HG02884 (cell line): ENCODE measurements around the gene EFCAB10.
"Not testable (repeated sequence)": the region's sequence is repeated elsewhere in the genome, so short reads cannot be mapped to it uniquely, and the experiment has no call there.

Experiments used
- ATAC-seq: cut with Tn5 transposase; IDR thresholded peaks from one replicate; pipeline ENCODE4 v1.9.1; 2021; ENCODE audit warnings: mild to moderate bottlenecking, moderate library complexity; ENCODE audit not compliant: unreplicated experiment

EFCAB10 gene

DNA sequence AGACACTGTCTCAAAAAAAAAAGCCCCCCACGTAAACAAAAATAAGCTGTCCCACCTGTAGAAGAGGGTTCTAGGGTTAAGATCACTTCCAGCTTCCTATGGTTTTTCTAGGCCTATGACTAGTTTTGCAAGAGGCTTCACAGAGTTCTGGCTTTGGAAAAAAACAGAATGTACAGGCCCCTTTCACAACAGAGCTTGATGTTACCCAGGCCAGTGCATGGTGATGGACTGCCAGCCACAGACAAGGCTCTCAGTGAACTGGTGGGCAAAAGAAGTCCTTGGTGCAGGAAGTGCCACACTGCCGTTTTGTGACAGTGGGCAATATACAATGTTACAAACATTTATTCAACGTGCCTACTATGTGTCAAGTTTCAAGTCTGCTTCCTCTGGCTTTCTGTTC is 18.3 kb upstream of the EFCAB10 start:
- ATAC-seq: no peak

DNA sequence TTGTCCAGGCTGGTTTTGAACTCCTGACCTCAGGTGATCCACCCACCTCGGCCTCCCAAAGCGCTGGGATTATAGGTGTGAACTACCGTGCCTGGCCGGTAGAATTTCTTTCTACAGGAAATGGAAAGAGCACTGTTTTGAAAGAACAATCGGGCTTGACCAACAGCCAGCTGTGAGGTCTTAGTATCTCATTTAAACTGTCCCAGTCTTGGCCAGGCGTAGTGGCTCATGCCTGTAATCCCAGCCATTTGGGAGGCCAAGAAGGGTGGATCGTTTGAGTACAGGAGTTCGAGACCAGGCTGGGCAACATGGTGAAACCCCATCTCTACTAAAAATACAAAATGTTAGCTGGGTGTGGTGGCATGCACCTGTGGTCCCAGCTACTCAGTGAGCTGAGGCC is 17.8 kb upstream of the EFCAB10 start:
- not testable (repeated sequence) for ATAC-seq

DNA sequence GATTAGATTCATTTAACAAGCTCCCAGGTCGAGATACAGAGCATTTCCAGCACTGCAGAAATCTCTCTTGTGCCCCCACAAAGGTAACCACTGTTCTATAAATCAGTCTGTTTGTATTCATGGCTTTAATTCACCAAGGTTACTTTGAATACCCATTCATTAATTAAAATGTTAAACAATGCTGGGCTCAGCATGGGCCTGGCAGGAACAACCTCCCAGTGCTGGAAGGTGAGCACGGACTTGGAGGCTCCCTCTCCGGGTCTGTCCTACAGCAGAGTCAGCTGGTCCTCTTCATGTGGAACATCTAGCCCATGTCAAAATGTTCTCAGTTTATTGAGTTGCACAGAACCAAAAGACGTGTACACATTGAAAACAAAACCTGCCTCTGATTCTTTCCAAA is 15.6 kb upstream of the EFCAB10 start:
- no peak for ATAC-seq

DNA sequence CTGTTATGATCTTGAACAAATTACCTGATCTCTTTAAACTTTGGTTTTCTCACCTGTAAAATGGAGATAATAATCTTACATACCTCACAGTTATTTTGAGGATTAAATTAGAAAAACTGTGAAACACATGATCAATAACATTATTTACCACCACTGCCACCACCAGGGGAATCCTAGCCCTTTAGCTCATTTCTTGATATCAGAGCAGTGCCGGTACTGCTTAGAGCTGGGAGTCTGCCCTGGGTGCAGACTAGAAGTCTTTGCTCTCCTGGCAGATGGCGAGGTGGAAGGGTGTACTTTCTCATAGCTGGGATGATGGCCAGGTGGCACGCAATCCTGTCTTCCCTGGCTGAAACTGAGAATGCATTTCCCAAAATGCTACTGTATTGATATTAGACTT is 12.7 kb upstream of the EFCAB10 start:
- no peak for ATAC-seq

DNA sequence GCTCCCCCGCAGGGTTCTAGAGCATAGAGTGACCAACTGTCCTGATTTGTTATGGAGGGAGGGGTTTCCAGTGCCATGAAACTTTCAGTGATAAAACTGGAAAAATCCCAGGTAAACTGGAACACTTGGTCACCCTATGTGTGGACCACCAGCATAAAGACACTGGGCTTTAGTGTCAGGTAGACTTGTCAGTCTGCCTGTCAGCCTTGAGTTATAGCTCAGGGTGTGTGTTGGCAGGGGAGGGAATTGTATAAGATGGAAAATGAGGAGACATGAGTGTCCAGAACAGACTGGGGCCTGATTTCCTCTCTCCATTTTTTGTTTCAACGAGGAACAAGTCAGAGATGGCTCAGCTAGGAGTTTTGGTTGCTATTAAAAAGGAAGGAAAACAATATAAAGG is 10.2 kb upstream of the EFCAB10 start:
- no peak for ATAC-seq

DNA sequence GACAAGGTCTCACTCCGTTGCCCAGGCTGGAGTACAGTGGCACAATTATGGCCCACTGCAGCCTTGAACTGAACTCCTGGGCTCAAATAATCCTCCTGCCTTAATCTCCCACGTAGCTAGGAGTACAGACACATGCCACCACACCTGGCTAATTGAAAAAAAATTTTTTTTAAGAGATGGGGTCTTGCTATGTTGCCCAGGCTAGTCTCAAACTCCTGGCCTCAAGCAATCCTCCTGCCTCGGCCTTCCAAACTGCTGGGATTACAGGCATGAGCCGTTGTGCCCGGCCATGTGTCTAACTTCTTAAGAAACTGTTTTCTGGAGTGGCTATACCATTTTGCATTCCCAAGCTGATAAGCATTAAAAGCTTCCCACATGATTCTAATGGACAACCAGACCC is 9.5 kb upstream of the EFCAB10 start:
- ATAC-seq: no peak

DNA sequence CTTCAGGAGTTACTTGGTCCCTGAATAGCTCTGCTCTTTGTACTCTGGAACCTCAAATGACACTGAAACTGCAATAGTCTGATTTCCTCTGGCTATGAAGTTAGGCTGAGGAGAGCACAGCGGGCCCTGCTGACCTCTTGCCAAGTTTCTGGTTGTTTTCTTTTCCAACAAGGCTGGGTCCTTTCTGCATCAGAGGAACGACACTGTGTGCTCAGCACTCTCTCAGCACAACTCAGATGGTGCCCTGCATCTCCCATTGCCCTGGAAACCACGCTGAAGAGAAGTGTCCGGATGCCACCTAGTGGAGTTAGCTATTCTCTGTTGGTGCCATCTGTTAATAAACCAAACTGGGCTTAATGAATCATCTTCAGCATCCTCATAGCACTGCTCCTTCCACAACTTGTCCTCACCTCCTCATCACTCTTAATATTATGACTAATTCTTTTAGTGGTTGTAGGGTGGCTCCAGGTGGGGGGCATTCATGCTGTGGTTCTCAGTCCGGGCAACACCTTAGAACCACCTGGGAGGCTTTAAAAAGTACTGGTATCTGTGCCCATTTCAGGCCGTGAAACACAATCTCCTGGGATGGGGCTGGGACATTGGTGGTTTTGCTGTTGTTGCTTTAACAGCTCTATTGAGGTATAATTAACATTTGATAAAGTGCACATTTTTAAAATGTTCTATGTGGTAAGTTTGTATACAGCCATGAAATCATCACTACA is 8.2 kb upstream of the EFCAB10 start:
- peak; percentile 86 for ATAC-seq

DNA sequence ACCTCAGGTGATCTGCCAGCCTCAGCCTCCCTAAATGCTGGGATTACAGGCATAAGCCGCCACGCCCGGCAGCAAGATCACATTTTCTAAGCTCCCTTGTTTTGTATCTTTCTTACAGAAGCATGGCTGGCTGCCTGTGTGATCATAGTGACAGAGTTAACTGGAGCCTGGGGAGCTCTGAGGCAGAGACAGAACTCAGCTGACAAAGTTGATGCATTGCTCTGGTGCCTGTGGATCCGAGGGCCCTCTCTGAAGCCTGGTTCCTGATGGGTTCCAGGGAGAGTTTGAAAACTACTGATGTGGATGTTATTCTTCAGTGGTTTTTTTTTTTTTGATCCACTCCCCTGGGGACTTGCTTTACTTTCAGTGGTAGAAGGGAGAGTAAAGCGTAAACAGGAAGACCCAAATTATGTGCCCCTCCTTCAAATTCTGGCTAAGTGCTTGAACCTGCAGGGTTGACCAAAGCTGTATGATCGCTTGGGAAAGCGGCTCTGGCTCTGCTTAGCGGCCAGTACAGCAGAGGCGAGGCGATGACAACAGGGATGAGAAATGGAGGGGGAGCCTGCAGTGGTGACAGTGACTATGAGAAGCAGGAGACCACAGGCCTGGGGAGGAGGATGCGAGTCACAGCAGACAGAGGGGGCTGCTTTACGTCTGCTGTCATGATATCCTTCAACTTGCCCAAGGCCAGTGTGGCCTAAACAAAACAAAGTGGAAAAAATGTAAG is 6.8 kb upstream of the EFCAB10 start:
- no peak for ATAC-seq

DNA sequence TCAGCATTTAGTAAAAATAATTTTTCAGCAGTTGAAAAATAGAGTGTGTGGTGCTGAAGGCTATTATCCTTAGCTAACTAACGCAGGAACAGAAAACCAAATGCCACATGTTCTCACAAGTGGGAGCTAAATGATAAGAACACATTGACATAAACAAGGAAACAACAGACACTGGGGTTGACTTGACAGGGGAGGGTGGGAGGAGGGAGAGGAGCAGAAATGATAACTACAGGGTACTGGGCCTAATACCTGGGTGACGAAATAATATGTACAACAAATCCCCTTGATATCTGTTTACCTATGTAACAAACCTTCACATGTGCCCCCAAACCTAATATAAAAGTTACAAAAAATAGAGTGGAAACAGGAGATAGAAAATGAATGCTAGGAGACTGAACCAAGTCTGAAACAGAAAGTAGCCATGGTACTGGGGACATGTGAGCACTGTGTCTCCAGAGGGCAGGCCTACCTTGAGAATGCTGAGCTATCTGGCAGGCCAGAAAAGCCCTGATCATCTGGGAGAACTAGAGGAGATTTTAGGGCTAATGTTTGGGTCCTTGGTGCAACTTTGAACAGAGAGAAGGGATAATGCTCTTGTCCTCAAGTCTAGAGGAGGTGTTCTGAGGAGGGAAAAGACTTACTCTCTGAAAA is 4.7 kb upstream of the EFCAB10 start:
- no peak for ATAC-seq

DNA sequence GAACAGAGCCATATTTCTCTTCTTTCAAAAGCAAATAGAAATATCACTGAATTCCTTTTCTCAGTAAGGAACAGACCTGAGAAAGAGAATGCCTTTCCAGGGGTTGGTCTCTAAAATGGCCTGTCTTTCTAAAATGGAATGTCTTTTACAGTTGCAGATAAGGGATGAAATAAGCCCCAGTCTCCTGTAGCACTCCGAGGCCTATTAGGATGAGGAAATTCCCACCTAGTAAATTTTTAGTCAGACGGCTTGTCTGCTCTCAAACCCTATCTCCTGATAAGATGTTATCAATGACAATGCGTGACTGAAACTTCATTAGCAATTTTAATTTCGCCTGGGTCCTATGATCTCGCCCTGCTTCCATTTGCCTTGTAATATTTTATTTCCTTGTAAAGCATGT is 2.9 kb upstream of the EFCAB10 start:
- ATAC-seq: no peak

DNA sequence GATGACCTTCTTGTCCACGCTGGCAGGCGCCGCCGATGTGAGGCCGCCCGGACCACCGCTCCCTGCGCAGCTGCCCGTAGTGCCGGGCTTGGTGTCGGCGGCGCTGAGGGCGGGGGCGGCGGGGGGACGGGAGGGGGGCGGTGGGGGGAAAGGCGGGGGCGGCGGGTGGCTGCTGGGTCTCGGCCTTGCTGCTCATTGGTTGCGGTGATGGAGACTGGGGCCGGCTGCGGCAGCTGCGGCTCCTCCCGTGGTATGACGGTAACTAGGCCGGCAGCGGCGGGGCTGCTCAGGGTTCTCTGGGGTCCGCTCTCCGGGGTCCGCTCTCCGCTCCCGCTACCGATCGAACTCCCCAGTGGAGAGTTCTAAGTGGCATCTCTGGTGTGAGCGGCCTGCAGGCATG is 1.8 kb upstream of the EFCAB10 start:
- ATAC-seq: no peak

DNA sequence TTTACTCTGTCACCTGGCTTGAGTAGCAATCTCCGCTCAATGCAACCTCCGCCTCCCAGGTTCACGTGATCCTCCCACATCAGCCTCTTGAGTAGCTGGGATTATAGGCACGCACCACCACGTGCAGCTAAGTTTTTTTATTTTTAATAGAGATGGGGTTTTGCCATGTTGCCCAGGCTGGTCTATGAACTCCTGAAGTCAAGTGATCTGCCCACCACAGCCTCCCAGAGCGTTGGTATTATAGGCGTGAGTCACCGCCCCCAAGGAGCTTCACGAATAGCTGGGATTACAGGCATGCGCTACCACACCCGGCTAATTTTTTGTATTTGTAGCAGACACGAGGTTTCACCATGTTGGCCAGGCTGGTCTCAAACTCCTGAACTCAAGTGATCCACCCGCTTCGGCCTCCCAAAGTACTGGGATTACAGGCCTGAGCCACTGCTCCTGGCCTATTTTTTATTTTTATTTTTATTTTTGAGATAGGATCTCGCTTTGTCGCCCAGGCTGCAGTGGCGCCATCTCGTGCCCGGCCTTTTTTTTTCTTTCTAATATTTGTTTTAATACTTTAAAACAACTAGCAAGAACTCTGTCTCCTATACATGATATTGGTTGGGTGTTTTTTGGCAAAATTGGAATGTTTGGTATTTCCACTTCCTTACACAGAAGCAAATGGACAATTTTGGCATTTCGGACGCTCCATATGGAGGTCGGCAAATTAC is 1.1 kb downstream of the EFCAB10 start:
- ATAC-seq: no peak

DNA sequence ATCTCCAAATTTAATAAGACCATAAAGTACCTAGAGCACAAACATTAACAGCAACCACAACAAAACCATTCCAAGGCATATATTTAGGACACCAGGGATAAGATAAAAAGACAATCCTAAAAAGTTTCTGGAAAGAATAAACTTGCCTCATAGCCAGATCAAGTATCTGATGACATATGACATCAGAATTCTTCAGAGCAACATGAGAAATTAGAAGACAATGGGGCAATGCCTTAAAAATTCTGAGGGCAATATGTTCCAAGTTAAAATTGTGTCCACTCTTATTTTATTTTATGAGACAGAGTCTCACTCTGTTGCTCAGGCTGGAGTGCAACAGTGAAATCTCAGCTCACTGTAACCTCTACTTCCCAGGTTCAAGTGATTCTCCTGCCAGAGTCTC is 2.8 kb downstream of the EFCAB10 start:
- ATAC-seq: no peak

DNA sequence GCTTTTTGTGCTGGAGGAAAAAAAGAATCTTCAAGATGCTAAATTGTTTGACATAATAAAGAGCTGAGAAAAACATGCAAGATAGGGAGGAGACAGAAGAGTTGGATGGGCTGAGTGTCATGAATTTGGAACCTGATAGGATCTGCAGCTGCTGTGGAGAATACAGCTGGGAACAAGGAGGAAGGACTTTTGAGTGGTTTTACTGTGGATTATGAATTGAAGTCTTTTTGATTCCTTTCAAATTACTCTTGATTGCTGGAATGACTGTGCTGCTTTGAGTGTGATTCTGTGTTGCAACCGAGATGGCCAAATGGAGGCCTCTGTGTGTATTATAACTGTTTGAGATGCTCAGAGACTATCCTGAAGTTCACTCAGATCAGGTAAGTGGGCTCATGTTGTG is 4.0 kb downstream of the EFCAB10 start:
- no peak for ATAC-seq

DNA sequence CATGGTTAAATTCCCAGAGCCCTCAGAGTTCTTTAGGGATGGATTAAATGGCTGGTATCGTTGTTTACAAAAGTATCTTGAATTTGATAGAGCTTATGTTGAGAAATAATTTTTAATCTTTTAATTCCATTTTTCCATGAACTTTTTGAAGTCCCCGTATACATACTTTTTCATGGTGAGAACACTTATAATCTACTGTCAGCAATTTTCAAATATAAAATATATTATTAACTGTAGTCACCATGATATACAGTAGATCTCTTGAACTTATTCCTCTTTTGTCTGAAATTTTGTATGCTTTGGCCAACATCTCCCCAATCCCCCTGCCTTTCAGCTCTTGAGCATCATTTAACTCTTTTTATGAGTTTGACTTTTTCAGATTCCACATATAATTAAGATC is 9.4 kb downstream of the EFCAB10 start:
- no peak for ATAC-seq

DNA sequence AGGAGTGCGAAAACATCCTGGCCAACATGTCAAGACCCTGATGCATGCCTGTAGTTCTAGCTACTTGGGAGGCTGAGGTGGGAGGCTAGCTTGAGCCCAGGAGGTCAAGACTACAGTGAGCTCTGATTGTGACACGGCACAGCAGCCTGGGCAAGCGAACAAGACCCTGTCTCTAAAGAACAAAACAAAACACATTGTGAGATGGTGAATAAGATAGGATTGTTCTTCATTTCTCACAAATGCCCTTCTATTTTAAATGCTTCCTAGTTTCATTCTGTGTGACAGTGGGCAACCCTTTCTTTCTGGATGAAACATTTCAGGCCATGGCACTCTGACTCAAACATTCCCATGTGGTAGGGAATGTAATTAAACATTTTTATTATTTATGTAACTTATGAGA is 13.5 kb downstream of the EFCAB10 start:
- no peak for ATAC-seq

DNA sequence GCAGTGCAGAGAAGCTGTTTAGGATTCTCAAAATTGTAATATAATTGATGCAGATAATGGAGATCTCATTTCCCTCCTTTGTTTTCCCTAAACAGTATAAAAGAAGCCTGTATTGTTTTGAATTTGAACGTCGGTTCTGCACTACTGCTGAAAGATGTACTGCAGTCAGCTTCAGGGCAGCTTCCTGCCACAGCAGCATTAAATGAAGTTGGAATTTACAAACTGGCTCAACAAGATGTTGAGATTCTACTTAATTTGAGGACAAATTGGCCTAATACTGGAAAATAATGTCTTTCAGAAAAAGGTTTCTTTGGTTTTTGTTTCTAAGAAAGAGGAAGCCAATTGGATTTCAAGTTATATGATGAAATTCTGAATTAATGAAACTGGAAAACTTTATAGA is 14.3 kb downstream of the EFCAB10 start:
- ATAC-seq: no peak

DNA sequence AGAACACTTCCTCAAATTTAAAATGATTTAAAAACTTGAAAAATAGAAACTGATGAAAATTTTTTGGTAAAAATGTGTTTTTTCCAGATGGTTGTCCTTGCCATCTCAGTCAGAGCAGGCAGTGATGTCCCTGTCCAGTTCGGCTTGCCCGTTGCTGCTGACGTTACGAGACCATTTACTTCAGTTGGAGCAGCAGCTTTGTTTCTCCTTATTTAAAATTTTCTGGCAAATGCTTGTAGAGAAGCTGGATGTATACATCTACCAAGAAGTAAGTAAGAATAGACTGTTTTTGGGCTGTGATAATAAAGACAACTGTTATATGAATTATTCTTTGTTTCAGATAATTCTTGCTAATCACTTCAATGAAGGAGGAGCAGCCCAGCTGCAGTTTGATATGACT is 16.1 kb downstream of the EFCAB10 start:
- no peak for ATAC-seq

DNA sequence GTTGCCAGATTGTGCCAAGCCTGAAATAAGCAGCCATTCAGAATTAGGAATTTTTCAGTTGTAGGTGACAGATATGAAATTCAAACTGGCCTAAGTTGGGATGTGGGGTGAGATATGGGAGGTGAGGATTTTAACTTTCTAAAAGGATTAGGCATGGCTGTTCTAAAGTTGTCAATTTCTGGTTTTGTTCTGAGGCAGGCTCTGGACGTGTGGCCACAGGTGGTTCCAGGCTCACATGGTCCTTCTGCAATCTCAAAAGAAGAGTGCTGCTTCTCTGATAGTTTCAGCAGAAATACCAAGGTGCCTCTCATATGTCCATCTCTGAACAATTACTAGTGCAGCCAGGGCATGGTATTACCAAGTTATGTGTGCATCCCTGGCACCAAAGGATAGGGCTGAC is 21.4 kb downstream of the EFCAB10 start:
- ATAC-seq: no peak

DNA sequence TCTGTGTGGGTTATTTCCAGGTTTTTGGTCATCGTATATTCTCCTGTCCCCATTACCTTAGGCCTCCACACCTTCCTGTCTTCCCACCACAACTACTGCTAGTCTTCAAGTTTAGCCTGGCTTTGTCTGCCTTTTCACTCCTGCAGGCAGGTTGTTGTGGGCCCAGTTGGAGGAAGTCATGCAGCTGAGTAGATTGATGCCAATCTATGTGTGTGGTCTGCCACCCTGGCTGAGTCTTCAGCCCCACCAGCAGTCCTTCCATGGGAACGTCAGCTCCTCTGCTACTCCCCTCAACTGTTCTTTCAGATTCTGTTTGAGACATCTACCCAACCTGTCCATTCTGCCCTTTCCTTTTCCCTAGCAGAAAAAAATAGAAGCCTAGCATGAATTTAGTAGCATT is 43.0 kb downstream of the EFCAB10 start:
- ATAC-seq: no peak

DNA sequence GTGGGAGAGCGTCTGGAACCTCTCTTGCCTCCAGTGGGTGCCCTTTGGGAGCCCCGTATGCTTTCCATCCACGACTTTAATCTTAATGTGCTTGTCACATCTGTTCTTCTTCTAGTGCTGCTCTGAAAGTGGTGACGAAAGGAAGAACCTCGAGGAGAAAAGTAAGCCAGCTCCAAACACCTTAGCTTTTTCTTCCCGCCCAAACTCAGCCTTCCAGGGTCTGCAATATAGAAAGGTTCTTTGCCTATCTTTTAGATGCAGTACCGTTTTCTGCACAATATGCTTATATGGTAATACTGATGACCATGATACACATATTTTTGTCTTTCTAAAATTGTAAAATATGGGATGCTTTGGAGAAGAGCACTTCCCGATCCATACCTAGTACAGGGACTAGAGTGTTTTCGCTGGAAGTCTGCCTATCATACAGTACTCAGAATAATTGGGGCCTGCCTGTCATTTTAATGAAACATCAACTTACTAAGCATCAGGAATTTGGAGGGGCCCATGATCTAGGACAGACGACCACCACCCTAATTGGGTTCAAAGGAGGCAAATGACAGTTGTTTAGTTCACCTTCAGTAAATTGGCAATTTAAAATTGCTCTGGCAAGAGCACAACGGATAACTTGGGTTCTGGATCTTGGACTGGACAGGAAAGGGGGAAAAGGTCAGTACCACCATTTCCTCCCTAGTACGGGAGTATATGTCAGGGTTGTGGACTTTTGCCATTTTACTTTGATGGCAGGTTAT is 48.4 kb downstream of the EFCAB10 start:
- ATAC-seq: no peak
